Activated B cell treated with CpG ODN at 0.5 μM for 24 hours (primary cell): ENCODE data around the gene NUBP1. TPM values are rescaled to one million over a fixed set of nuclear protein-coding genes. Genes with fewer than 3 reads are reported as not detected.
"Not testable (repeated sequence)": the region's sequence is repeated elsewhere in the genome, so short reads cannot be mapped to it uniquely, and the experiment has no call there.

Experiments
- ATAC-seq: fragments of 200-7000 bp; cut with Tn5 transposase; one replicate; pipeline ENCODE4 v1.10.0; 2021; ENCODE audit warnings: low read depth, mild to moderate bottlenecking, moderate library complexity
- CTCF ChIA-PET: fragments of 350-600 bp; sonication (Branson Sonifier 250); formaldehyde crosslinking; loops from one replicate; lab custom pipeline; 2021; ENCODE audit warnings: antibody characterized with exemption; lab: Charles Lee
- POLR2A ChIA-PET: fragments of 350-600 bp; sonication (Branson Sonifier 250); formaldehyde crosslinking; loops from one replicate; lab custom pipeline; 2021; ENCODE audit warnings: antibody characterized with exemption; lab: Charles Lee
- DNase-seq: peaks from one replicate; pipeline ENCODE4 v3.0.0; 2022
- H3K27ac Mint-ChIP-seq: one replicate; pipeline ENCODE4 v1.8.0; 2020; ENCODE audit warnings: mixed read lengths
- H3K27me3 Mint-ChIP-seq: one replicate; pipeline ENCODE4 v1.8.0; 2021; ENCODE audit warnings: mixed read lengths
- H3K36me3 Mint-ChIP-seq: one replicate; pipeline ENCODE4 v1.8.0; 2021; ENCODE audit warnings: low read depth, mixed read lengths
- H3K4me1 Mint-ChIP-seq: one replicate; pipeline ENCODE4 v1.8.0; 2021; ENCODE audit warnings: mixed read lengths
- H3K4me3 Mint-ChIP-seq: one replicate; pipeline ENCODE4 v1.8.0; 2020; ENCODE audit warnings: mild to moderate bottlenecking, mixed read lengths
- H3K9me3 Mint-ChIP-seq: one replicate; pipeline ENCODE4 v1.8.0; 2020; ENCODE audit warnings: mixed read lengths
- CTCF ChIP-seq: fragments of 200-600 bp; IDR thresholded peaks from one replicate; pipeline ENCODE4 v1.8.0; 2022; ENCODE audit warnings: antibody characterized with exemption, mild to moderate bottlenecking
- intact Hi-C: fragments of 100-400 bp; cut with micrococcal nuclease; formaldehyde crosslinking; loops from one replicate; pipeline ENCODE4 v1.15.1; 2024
- total RNA-seq: library from RNA; stranded (reverse); gene quantifications from 2 replicates; pipeline ENCODE4 v1.2.3, GENCODE V29; 2022

The NUBP1 gene
- total RNA-seq, 1 donor from 2014 or later: 74.1 TPM

- no peak overlapping the region for H3K27ac Mint-ChIP-seq
- no peak for TF ChIP-seq CTCF
These were observed 23.5 kb downstream of the NUBP1 start for GRCh38 chr16:10767127-10767526.

GRCh38 chr16:10769381-10769780 is 25.7 kb downstream of the NUBP1 start:
- TF ChIP-seq CTCF: no peak
- no peak overlapping the region for H3K27ac Mint-ChIP-seq
- H3K27me3 Mint-ChIP-seq: no peaks in the 10 kb centered on the region
- no peak overlapping the region for H3K4me3 Mint-ChIP-seq
- peaks cover 48% of the 10 kb centered on the region for H3K36me3 Mint-ChIP-seq
- intact Hi-C loops: no loop called here
- ChIA-PET POLR2A (interaction anchor here (1.6 kb wide), 1 partner anchor 25 kb away, joined by 3 read pairs; the partner anchor contains the start of gene NUBP1), CTCF (no interaction called here)
- ATAC-seq: no peak
- DNase-seq: no peak
- H3K4me1 Mint-ChIP-seq: peaks cover 36% of the 10 kb centered on the region
- H3K9me3 Mint-ChIP-seq: no peaks in the 10 kb centered on the region

More at GRCh38 chr16:10767127-10767526, 23.5 kb downstream of the NUBP1 start:
- no peak for ATAC-seq
- no peak for DNase-seq
- H3K27me3 Mint-ChIP-seq: no peaks in the 10 kb centered on the region
- H3K9me3 Mint-ChIP-seq: no peaks in the 10 kb centered on the region
- ChIA-PET CTCF (interaction anchor here (0.9 kb wide), 1 partner anchor 14 kb away, joined by 3 read pairs; no protein-coding TSS in a partner anchor), POLR2A (interaction anchor here (1.0 to 1.2 kb wide), 2 partner anchors 96 to 109 kb away, joined by 4 read pairs; no protein-coding TSS in a partner anchor)
- no peak overlapping the region for H3K4me3 Mint-ChIP-seq
- peaks cover 41% of the 10 kb centered on the region for H3K4me1 Mint-ChIP-seq
- intact Hi-C loops: loop anchor here (2.0 kb wide), 1 partner anchor 40 kb away; no protein-coding TSS in a partner anchor
- H3K36me3 Mint-ChIP-seq: peaks cover 66% of the 10 kb centered on the region

- no peak overlapping the region for H3K4me3 Mint-ChIP-seq
- TF ChIP-seq CTCF: no peak
- H3K36me3 Mint-ChIP-seq: peaks cover 37% of the 10 kb centered on the region
- intact Hi-C loops: no loop called here
- ChIA-PET POLR2A (interaction anchor here (0.6 to 0.8 kb wide), 5 partner anchors 11 to 148 kb away, joined by 3 to 19 read pairs (median 6); no protein-coding TSS in a partner anchor), CTCF (no interaction called here)
- DNase-seq (no peak), ATAC-seq (no peak)
- no peaks in the 10 kb centered on the region for H3K27me3 Mint-ChIP-seq
- peaks cover 35% of the 10 kb centered on the region for H3K4me1 Mint-ChIP-seq
- H3K27ac Mint-ChIP-seq: no peak overlapping the region
- no peaks in the 10 kb centered on the region for H3K9me3 Mint-ChIP-seq
These were observed 27.3 kb downstream of the NUBP1 start for GRCh38 chr16:10770907-10771306.

GRCh38 chr16:10776280-10776679 is 32.6 kb downstream of the NUBP1 start:
- ChIA-PET CTCF (no interaction called here), POLR2A (interaction anchor here (0.9 to 1.5 kb wide), 4 partner anchors 24 to 102 kb away, joined by 3 to 27 read pairs (median 8); partner anchors contain the start of gene CIITA)
- intact Hi-C loops: no loop called here
- Mint-ChIP-seq H3K4me3 (no peak overlapping the region), H3K4me1 (peaks cover 41% of the 10 kb centered on the region), H3K27ac (peak overlapping the region; percentile 9), H3K27me3 (no peaks in the 10 kb centered on the region), H3K36me3 (peaks cover 2% of the 10 kb centered on the region), H3K9me3 (no peaks in the 10 kb centered on the region)
- DNase-seq: no peak
- no peak for TF ChIP-seq CTCF
- peak; percentile 26 for ATAC-seq

- DNase-seq, POLR2A ChIA-PET, H3K27me3 Mint-ChIP-seq, ATAC-seq, H3K36me3 Mint-ChIP-seq, H3K4me3 Mint-ChIP-seq, H3K27ac Mint-ChIP-seq, CTCF ChIA-PET, H3K9me3 Mint-ChIP-seq, intact Hi-C loops: not testable (repeated sequence)
- peaks cover 45% of the 10 kb centered on the region for H3K4me1 Mint-ChIP-seq
These were observed 33.3 kb downstream of the NUBP1 start for GRCh38 chr16:10776923-10777322.
